HG03439 (cell line): ENCODE measurements around the gene PCBD1.
"Not testable (repeated sequence)": the region's sequence is repeated elsewhere in the genome, so short reads cannot be mapped to it uniquely, and the experiment has no call there.

ENCODE experiments used
- ATAC-seq: cut with Tn5 transposase; IDR thresholded peaks from one replicate; pipeline ENCODE4 v1.9.1; 2021; ENCODE audit warnings: mild to moderate bottlenecking, moderate library complexity; ENCODE audit not compliant: unreplicated experiment

The PCBD1 gene

GRCh38 chr10:70874061-70874460 lies 14.3 kb downstream of the PCBD1 start:
- ATAC-seq, result no peak

GRCh38 chr10:70872291-70872690 lies 16.1 kb downstream of the PCBD1 start:
- ATAC-seq, result no peak

GRCh38 chr10:70866424-70866823 lies 21.9 kb downstream of the PCBD1 start:
- ATAC-seq, result no peak

GRCh38 chr10:70864935-70865334 lies 23.4 kb downstream of the PCBD1 start:
- ATAC-seq, result no peak

GRCh38 chr10:70863470-70864160 lies 24.8 kb downstream of the PCBD1 start:
- no peak for ATAC-seq

- ATAC-seq, result not testable (repeated sequence)
Measured at GRCh38 chr10:70861495-70862197, 26.7 kb downstream of the PCBD1 start.

- no peak for ATAC-seq
Measured at GRCh38 chr10:70858759-70859158, 29.6 kb downstream of the PCBD1 start.

GRCh38 chr10:70856454-70856853 lies 31.9 kb downstream of the PCBD1 start:
- no peak for ATAC-seq

GRCh38 chr10:70853457-70853856 lies 34.9 kb downstream of the PCBD1 start:
- ATAC-seq, result no peak

GRCh38 chr10:70853038-70853437 lies 35.3 kb downstream of the PCBD1 start:
- ATAC-seq, result no peak

- ATAC-seq, result no peak
Measured at GRCh38 chr10:70851597-70852475, 36.5 kb downstream of the PCBD1 start.

GRCh38 chr10:70850097-70850496 lies 38.3 kb downstream of the PCBD1 start:
- no peak for ATAC-seq

- ATAC-seq, result no peak
Measured at GRCh38 chr10:70849582-70850016, 38.8 kb downstream of the PCBD1 start.

- ATAC-seq, result no peak
Measured at GRCh38 chr10:70847659-70848360, 40.6 kb downstream of the PCBD1 start.

- ATAC-seq, result no peak
Measured at GRCh38 chr10:70846795-70847194, 41.6 kb downstream of the PCBD1 start.

GRCh38 chr10:70845816-70846215 lies 42.5 kb downstream of the PCBD1 start:
- ATAC-seq, result no peak

GRCh38 chr10:70845256-70845655 lies 43.1 kb downstream of the PCBD1 start:
- no peak for ATAC-seq

GRCh38 chr10:70843776-70844489 lies 44.4 kb downstream of the PCBD1 start:
- ATAC-seq, result no peak

- ATAC-seq, result no peak
Measured at GRCh38 chr10:70843333-70843732, 45.0 kb downstream of the PCBD1 start.

- ATAC-seq, result no peak
Measured at GRCh38 chr10:70840836-70841235, 47.5 kb downstream of the PCBD1 start.
